Esophagus muscularis mucosa (tissue), 3 donors: ENCODE results near the gene TRHDE.

Source experiments
- POLR2A ChIP-seq: fragments of 450-650 bp; IDR thresholded peaks from one replicate; pipeline ENCODE4 v1.6.1; 2017; ENCODE audit warnings: antibody characterized with exemption, moderate library complexity, mild to moderate bottlenecking, low read depth
- POLR2AphosphoS5 ChIP-seq, 2 donors: sonication (generic); formaldehyde crosslinking; IDR thresholded peaks; one replicate each; pipeline ENCODE4 v1.6.1; 2017; ENCODE audit warnings: antibody characterized with exemption in 2 of 2
- TF ChIP-seq, protein P1 (sequence below), 3 experiments: fragments of 200-600 bp in 2 of 3; fragments of 450-650 bp in 1 of 3; sonication (generic) in 2 of 3; IDR thresholded peaks; one replicate each; pipeline ENCODE4 v1.5.1; 2017 to 2019; ENCODE audit warnings: antibody characterized with exemption in 3 of 3, mild to moderate bottlenecking in 2 of 3, moderate library complexity in 1 of 3

DNA sequence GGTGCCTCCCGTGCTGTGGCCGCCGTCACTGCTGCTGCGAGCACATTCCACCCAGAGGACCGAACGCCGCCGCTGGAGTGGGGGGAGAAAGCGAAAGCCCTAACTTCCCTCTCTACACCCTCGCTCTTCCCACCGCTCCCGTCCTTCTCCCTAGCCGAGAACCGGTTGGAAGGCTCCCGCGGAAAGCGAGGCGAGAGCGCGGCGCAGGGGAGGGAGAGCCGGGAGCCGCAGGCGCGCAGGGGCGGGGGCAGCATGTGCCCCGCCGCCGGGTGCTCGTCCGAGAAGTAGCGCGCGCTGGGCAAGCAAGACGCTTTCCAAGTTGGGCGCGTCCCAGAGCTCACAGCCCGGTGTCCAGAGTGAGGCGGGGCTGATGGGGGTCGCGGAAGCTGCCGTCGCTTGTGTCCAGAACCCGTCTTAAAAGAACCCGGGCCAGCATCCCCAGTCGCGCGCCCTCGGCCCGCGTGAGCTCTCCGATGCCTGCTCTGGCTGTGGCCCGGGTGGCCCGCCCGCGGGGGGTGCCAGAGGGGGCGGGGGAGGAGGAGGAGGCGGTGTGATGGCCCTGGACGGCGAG is at the start of gene TRHDE:
- TF ChIP-seq, protein P1, sequence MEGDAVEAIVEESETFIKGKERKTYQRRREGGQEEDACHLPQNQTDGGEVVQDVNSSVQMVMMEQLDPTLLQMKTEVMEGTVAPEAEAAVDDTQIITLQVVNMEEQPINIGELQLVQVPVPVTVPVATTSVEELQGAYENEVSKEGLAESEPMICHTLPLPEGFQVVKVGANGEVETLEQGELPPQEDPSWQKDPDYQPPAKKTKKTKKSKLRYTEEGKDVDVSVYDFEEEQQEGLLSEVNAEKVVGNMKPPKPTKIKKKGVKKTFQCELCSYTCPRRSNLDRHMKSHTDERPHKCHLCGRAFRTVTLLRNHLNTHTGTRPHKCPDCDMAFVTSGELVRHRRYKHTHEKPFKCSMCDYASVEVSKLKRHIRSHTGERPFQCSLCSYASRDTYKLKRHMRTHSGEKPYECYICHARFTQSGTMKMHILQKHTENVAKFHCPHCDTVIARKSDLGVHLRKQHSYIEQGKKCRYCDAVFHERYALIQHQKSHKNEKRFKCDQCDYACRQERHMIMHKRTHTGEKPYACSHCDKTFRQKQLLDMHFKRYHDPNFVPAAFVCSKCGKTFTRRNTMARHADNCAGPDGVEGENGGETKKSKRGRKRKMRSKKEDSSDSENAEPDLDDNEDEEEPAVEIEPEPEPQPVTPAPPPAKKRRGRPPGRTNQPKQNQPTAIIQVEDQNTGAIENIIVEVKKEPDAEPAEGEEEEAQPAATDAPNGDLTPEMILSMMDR (IDR thresholded peaks at IDR 0.05) = no peak
- TF ChIP-seq POLR2A (no peak), POLR2AphosphoS5 (IDR thresholded peaks at IDR 0.05) (no peak)
